GM21825 (cell line): Measurements from ENCODE around the gene RBSN.

Experiments used
- ATAC-seq: cut with Tn5 transposase; IDR thresholded peaks from one replicate; pipeline ENCODE4 v1.9.1; 2021; ENCODE audit warnings: mild to moderate bottlenecking, moderate library complexity; ENCODE audit not compliant: unreplicated experiment

Gene RBSN

DNA sequence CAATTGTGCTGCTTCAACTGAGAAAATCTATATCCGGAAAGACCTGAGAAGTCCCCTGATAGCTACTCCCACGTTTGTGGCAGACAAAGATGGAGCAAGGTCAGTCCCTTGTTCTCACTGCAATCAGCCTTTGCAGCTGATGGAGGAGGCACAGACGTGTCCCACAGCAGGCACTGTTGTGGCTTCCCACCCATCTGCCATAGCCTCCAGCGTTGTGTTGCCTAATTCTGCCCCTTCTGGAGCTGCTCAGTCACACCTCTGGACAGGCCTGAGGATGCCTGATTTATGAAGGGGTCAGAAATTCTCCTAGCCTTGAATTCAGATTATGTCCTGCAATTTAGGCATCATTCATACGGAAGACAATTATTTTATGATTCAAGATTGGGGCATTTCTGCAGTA lies 75.7 kb downstream of the RBSN start:
- ATAC-seq, result no peak
